ENCODE results near the gene SMOC1.

SMOC1 gene

GRCh38 chr14:69879175-69880043, at the start of gene SMOC1:
Gene SMOC1 (plus strand): TSS chr14:69879416. CDS start chr14:69879679, 263 bp downstream.
- DNase-seq (ENCODE audit: low read depth), result no peak
- H3K4me3 ChIP-seq (ENCODE audit: low read depth, low read length), result peak within 1 kb of the TSS; percentile 18
- TF ChIP-seq CTCF (IDR thresholded peaks at IDR 0.05; ENCODE audit: low read depth, low read length, missing control alignments), result no peak

- DNase-seq (ENCODE audit: low read depth), result no peak
- no peak for TF ChIP-seq CTCF (IDR thresholded peaks at IDR 0.05; ENCODE audit: low read depth, low read length, missing control alignments)
- no peak overlapping the region for H3K4me3 ChIP-seq (ENCODE audit: low read depth, low read length)
Measured at GRCh38 chr14:69838881-69839416, 40.3 kb upstream of the SMOC1 start.

GRCh38 chr14:69839661-69840060, 39.6 kb upstream of the SMOC1 start:
- no peak overlapping the region for H3K4me3 ChIP-seq (ENCODE audit: low read depth, low read length)
- DNase-seq (ENCODE audit: low read depth), result no peak
- no peak for TF ChIP-seq CTCF (IDR thresholded peaks at IDR 0.05; ENCODE audit: low read depth, low read length, missing control alignments)

- H3K4me3 ChIP-seq (ENCODE audit: low read depth, low read length), result no peak overlapping the region
- TF ChIP-seq CTCF (IDR thresholded peaks at IDR 0.05; ENCODE audit: low read depth, low read length, missing control alignments), result no peak
- DNase-seq (ENCODE audit: low read depth), result no peak
Measured at GRCh38 chr14:69841656-69842055, 37.6 kb upstream of the SMOC1 start.

- DNase-seq (ENCODE audit: low read depth), result no peak
- no peak for TF ChIP-seq CTCF (IDR thresholded peaks at IDR 0.05; ENCODE audit: low read depth, low read length, missing control alignments)
- H3K4me3 ChIP-seq (ENCODE audit: low read depth, low read length), result no peak overlapping the region
Measured at GRCh38 chr14:69842686-69843420, 36.4 kb upstream of the SMOC1 start.

- TF ChIP-seq CTCF (IDR thresholded peaks at IDR 0.05; ENCODE audit: low read depth, low read length, missing control alignments), result no peak
- H3K4me3 ChIP-seq (ENCODE audit: low read depth, low read length), result no peak overlapping the region
- no peak for DNase-seq (ENCODE audit: low read depth)
Measured at GRCh38 chr14:69844171-69844570, 35.0 kb upstream of the SMOC1 start.

Measured in GM12864 (cell line).